HG02588 (cell line): ENCODE measurements around the gene SCT.

Source experiments
- ATAC-seq: cut with Tn5 transposase; IDR thresholded peaks from one replicate; pipeline ENCODE4 v1.9.1; 2021; ENCODE audit warnings: mild to moderate bottlenecking, moderate library complexity; ENCODE audit not compliant: unreplicated experiment

Gene SCT

DNA sequence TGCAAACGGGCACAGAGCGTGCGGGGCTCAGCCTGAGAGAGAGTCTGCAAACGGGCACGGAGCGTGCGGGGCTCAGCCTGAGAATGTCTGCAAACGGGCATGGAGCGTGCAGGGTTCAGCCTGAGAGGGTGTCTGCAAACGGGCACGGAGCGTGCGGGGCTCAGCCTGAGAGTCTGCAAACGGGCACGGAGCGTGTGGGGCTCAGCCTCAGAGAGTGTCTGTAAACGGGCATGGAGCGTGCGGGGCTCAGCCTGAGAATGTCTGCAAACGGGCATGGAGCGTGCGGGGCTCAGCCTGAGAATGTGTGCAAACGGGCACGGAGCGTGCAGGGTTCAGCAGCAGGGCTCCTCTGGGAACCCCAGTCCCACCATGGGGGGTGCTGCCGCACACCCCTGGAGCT, 37.2 kb downstream of the SCT start:
- ATAC-seq: no peak

DNA sequence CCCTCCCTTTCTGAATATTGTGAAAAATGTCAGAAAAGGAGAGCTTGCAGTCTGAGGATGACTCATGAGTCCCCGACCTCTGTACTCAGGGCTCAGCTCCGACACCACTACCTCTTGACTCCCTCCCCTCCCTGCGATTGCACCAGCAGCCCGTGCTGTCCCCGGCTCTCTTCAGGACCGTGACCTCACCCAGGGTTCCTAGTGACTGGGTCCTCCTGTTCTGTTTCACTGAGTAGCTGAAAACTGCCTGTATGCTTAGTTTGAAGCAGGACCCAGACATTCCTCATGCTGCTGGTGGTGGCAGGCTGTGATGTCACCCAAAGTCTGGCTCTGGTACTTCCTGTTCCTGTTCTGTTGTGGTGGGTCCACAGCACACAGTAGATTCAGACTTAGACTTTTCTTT, 39.0 kb downstream of the SCT start:
- ATAC-seq: no peak

DNA sequence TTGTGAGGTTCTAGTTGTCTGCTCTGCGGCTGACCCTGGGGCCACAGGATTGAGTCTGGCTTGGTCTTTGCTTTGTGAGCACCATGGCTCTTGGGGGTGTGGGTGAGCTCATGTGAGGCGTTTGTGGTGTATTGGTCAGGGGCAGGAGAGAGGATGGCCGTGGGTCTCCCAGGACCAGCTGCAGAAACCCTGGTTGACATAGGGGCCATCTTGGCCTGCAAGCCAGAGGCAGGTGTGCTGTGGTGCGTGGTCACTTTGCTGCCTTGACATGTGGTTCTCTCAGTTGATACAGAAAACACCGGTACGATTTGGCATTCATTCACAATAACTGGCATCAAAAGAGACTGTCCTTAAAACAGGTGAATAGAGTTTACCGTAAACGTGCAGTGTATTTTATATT, 39.4 kb downstream of the SCT start:
- no peak for ATAC-seq

GRCh38 chr11:586376-587316, 40.3 kb downstream of the SCT start:
- ATAC-seq: no peak

- ATAC-seq: no peak
These were observed 42.7 kb downstream of the SCT start for GRCh38 chr11:584287-584686.

- ATAC-seq: no peak
These were observed 45.2 kb downstream of the SCT start for GRCh38 chr11:581752-582151.

DNA sequence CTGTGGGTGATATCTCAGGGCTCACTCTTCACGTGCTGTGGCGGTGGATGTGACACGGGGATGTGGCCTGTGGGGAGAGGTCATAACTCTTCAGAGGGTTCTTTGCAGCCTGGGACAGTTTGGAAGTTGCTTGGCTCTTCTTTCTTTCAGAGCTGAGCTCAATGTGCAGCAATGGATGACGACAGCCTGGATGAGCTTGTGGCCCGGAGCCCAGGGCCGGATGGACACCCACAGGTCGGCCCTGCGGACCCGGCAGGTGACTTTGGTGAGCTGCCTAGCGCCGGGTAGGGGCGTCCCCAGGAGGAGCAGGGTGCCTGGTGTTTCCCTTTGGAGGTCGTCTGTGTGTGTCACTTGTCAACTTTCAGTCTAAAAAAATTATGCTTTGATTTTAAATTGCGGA, 45.6 kb downstream of the SCT start:
- no peak for ATAC-seq

DNA sequence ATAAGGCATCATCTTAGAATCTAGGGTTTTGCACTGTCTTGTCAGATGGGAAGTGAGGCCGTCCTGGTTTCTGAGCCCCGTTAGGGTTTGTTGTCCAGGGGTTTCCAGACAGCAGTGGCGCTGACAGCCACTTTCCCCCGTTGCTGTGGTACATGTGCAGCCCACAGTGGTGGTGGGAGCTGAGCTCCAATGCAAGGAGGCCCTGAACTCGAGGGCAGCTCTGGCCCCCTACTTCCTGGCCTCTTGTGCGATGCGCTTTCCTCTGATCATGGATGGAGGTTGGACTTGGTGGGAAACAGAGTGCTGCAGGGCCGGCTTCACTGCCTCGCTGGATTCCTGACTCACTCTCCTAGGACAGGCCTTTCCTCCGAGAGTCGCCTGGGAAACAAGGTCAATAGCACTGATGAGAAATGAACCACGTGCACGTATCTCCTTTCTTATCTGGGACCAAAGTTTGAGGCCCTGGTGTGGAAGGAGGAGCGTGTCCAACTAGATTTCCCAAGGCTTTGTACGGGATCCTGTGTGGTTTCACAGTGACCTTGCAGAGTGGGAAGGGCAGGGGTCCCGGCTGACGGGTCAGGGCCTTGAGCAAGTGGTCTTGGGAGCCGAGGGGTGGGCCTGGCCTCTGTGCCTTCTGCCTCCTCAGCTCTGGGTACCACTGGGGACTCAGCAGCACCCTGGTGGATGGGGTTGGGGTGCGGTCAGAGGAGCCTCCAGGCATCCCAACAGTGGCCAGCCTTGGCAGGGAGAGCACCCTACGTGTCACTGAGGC, 47.0 kb downstream of the SCT start:
- ATAC-seq: no peak

- no peak for ATAC-seq
These were observed 48.5 kb downstream of the SCT start for GRCh38 chr11:578276-579035.

GRCh38 chr11:577611-577894, 49.4 kb downstream of the SCT start:
- no peak for ATAC-seq

DNA sequence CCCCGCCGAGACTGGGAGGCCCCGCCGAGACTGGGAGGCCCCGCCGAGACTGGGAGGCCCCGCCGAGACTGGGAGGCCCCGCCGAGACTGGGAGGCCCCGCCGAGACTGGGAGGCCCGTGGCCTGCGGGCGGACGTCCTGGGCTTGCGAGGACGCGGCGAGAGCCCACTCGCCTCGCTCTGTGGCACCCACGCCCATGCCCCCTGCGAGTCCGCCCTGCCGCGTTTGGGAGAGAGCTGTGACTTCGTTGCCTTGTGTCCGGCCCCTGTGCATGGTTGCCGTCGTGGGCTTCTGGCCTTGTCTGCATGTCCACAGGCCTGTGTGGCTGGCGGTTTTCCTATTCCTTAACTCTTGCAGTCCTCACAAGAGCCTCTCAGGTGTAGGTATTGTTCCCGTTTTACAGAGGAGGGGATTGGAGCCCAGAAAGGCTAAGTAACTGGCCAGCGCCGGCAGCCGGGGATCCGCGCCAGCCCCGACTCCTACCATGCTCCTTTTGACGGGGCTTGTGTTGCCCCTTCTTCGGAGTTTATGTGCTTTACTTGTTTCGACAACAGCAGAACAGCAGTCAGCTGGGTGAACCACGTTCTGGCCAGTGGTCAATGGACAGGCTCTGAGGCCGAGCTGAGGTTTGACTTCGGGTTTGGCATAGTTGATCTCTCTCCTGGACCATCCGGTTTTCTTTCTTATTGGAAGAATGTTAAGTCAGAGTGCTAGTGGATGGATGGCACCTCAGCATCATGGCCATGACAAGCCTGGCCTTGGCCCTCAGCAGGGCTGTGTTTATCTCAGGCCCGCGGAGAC, 50.0 kb downstream of the SCT start:
- no peak for ATAC-seq
